Hematopoietic multipotent progenitor cell (in vitro differentiated cells): Measurements from ENCODE around the gene FAM222A. TPM values are rescaled to one million over a fixed set of nuclear protein-coding genes. Genes with fewer than 3 reads are reported as not detected.
A peak's percentile ranks its signal among the peaks of the same experiment; 100 is the strongest.

Experiments used
- DNase-seq, 3 donors: peaks; one replicate each; pipeline ENCODE4 v3.0.0-alpha.2; 2011 to 2015; ENCODE audit warnings: low read depth in 2 of 3, low spot score in 2 of 3
- total RNA-seq: library from RNA; depleted of rRNA; stranded (reverse); fragments of >200 nt; gene quantifications from one replicate; pipeline ENCODE4 v1.2.3, GENCODE V29; 2012

Gene FAM222A
- total RNA-seq, 1 donor: 0.81 TPM

DNA sequence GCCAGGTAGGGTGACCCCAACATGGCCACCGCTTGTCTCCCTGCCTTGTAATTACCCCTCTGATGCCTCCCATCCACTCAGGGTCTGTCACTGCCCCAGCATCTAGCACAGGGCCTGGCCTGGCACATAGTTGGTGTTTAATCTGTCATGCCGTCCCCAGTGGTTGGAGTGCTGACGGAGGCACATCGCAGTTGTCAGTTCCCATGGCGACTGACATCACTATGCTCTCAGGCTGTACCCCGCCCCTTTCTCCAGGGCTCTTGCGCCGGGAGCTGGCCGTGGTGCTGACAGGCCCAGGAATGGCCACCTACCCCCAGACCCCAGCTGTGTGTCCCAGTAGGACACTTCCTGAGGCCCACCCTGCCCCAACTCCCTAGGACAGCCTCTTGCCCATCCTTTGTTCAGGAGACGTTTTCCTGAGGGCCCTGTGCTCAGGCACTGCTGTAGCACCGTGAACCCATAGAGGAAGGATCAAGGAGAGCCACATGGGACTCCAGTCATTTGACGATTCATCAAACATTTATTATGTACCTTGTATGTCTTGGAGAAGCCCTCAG lies 23.0 kb downstream of the FAM222A start:
- peak in 2 of 3 donors; percentile 55 to 67 for DNase-seq

DNA sequence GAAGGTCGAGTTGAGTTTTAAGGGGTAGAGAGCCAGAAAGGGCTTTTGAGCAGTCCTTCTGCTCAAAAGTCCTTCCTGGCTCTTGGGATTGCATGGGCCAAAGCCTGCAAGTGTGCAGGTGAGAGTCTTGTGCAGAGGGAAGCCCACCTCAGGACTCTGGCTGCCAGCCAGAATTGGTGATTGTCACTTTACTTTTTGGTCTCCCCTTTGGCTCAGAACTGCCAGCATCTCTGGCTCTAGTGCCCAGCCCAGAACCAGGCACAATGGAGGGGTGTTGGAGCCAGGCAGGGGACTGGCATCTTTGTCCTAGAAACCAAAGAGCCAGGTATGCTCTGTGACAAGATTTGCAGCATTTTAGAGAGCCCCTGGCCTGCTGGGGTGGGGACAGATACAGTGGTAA lies 23.5 kb downstream of the FAM222A start:
- no peak for DNase-seq

DNA sequence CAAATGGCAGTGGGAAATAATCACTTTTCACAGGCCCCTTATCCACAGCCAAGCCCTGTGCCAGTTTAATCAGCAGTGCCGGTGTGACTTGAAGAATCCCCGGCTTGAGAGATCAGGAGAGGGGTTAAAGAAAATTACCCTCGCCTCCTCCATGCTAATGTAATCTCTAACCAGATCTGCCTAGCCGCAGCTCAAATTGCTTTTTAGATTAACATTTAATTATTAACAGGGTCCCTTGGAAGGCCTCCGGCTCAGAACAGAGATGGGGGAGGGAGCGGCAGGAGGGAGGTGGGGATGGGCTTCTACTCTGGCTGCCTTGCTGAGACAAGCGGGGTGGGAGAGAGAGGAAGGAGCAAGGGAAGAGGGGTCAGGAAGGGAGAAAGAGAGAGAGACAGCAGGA lies 24.0 kb downstream of the FAM222A start:
- no peak for DNase-seq

DNA sequence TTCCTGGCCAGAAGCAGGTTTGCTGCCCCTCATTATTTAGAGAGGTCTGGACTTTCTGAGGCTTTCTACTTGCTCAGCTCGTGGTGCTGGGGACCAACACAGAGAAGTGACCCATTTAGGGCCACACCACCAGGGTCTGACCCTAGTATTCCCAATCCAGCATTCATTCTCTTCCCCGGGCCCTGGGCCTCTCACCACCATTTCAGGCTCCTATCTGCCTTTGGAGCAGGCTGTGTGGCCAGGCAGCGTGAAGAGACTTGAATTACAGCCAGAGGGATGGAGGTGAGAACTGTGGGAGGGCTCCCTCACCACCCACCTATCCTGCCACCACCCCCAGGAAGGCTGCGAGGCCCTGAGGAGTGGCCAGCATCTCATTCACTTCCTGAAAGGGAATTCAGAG lies 24.6 kb downstream of the FAM222A start:
- DNase-seq: no peak

DNA sequence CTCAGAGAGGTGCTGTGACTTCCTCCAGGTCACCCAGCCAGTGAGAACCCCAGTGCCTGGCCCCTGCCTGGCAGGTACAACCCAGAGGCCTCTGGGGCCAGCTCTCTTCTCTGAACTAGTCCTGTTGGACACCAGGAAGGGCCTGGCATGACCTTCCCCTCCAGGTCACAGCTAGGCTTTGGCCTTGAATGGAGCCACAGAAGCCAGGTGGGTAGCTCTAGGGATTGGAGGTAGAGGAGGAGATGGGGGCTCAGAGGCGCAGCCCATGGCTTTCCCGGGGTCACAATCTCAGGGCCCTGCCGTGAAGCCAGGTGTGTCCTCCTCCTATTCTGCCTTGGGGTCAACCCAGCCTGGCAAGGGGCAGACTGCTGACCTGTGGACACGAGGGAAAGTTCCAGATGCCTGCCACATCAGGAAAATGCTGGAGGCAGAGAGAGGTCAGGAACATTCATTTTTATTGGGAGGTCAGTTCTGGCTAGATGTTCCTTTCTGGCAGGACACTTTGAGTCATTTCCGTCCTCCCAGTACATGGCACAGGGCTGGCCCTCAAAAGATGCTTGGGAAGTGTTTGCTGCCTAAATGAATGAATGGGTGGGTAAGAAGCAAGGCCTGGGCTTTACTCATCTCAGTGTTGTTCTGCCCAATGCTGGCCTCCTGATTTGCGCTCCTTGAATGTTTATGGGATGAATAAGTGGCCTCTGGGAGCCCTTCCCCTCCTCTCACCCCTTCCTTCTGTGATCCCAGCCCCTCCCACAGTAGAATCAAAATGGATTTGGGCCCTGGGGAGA lies 25.4 kb downstream of the FAM222A start:
- no peak for DNase-seq

DNA sequence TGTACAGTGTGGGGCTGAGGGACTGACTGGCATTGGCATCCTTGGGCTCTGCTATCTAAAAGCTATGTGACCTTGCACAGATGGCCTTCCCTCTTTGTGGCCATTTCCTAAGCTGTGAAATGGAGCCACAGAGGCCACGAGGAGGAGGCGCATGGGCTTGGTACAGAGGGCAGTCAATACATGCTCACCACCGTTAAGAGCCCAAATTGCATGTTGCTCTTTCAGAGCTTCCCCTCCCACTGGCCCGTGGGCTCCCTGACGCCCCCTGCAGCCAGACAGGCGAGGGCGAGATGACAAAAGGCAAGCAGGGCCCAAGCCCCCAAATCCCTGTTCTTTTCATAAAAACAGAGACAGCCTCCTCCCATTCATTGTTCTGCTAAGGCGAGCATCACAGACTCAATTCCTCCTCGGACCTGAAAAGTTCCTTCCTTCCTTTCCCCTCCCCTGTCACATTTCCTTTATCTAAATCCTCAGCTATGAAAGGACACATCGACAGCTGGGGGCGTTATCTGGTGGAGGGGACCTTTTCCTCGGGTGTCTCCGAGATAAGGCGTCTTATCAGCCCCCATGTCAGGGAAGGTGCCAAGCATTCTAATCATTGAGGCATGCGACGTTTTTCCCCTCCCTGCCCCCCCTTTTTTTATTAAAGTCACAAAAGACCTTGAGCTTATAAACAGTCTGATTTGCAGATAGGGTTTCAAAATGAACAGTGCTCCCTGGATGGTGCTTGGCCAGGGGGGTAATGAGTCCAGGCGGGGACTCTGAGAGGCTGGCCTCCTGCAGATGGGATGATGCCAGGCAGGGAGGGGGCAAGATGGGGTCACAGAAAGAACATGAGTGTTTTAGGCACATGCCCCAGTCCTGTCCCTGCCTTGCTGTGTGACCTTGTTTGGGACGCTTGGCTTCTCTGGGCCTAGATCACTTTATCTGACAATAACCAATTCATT lies 26.4 kb downstream of the FAM222A start:
- peak in 1 of 3 donors; percentile 40 for DNase-seq

DNA sequence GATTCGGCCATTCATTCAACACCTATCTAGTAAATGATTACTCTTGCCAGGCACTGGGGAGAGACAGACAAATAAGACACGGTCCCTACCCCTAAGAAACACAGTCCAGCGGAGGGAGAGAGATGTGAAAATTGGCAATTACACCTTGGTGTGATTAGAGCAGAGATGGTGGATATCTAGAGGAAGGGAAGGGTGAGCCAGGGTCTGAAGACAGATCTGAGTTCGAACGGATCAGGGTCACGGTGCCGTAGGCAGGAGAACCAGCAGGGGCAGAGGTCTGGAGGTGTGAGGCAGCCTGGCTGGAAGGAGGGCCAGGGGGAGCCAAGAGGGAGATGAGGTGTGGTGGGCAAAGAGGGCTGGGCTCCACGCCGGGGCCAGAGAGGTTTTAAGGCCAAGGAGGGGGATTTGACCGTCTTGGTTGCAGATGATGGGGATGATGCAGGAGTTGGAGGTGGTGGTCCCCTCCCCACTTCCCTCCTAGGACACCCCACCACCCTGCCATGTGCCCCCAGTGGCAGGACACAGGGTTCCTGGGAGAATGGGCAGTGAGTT lies 27.1 kb downstream of the FAM222A start:
- no peak for DNase-seq

DNA sequence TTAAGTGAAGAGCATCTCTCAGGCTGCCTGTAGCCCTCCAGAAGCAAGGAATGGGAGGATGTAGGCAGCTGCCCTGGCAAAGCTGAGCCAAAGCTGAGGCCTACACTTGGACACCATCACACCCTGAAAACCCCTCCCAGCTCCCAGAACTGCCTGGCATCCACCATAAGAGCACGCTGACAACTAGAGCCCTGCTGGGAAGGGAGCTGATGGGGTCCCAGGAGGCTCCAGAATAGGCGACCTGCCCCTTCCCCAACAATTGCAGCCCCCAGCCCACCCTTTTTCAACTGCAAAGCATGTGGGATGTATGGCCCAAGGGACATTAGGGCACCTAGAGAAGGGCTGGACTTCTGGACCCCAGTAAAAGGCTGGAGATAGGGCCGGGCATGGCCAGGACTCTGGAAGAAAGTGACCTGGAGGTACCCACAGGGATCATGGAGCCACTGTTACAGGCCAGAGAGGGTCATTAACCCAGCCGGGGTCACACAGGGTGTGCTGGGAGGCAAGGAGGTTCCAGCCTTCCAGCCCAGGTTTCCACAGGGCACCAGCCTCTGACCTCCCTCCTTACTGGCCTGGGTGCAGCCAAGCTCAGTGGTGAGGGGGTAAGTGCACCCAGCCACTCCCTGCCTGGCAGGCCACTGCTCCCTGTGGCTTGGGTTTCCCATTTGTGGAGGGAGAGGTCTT lies 27.8 kb downstream of the FAM222A start:
- DNase-seq: no peak

DNA sequence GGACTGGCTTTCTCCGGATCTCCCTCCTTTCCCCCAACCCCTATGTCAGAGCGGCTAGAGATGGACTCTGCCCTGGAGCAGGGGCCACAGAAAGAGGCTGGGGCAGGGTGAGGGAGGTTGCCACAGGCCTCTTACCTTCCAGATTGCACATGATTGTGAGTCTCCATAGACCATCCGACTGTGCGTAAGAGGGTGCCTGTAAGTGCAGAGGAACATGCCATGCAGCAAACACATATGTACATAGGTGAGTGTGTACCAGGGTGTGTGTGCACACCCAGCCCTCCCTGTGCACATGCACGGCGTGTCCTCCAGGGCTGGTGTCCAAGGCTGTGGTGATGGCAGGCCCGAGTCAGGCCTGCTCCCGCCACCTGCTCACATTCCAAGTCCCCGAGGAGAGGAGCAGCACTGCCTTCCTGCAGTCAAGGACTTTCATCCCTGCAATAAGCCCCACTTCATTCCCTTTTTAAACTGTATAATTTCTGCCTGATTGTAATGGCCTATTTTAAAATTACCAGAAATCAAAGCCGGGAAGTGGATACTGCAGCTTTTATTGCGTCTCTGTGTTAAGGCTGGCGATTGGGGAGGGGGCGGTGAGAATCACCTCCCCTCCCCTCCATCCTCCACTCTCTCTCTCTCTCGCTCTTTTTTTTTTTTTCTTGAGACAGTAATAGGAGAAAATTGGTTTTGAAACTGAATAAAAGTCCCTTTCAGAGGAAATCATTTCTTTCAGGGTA lies 28.5 kb downstream of the FAM222A start:
- DNase-seq: no peak

DNA sequence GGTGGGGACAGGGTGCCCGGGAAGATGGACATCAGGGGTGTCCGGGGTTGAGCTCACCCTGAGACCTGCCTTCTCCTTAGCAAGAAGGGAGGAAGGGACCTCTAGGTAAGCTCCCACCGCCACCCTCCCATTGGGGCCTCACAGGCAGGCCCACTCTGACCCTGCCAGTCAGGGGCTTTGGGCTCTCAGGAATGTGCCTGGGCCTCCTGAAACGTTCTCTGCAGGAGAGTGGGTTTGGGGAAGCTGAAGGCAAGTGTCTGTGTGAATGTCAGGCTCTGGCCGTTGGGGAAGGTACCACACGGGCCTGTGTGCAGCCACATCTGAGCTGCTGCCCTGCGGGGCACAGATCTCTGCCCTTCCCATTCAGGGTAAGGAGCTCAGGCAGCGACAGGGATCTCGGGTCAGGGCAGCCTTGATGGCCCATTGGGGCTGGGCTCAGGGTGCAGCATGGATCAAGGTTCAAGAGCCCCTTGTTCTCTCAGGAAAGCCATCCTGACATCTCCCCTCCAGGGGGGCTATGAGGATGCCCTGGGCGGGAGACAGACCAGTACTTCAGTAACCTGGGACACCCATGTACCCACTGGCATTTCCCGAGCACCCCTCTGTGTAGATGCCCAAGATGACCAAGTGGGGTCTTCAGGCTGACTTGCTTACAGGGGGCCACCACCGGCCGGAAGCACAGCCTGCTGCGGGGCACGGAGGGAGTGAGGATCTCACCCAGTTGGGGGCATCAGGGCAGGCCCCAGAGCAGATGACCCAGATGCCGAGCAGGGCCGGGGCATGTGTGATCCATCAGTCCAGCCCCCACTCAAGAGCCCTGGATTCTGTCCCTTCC lies 29.7 kb downstream of the FAM222A start:
- no peak for DNase-seq

DNA sequence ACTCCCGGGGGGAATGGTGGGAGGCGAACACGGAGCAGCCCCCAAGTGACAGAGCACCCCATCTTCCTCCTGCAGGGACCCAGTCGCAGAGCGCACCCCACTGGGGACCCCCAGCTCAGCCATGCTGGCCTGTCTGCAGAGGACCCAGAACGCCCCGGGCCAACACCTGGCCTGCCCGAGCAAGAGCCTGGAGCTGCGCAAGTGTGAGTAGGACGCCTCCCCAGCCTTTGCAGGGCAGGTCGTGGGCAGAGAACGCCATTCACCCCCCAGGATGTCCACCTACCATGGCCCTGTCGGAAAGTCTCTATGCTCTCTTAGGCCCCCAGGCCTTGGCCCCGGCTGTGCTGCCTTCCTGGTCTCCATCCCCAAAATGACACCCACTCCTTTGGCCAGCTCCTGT lies 30.4 kb downstream of the FAM222A start:
- no peak for DNase-seq

DNA sequence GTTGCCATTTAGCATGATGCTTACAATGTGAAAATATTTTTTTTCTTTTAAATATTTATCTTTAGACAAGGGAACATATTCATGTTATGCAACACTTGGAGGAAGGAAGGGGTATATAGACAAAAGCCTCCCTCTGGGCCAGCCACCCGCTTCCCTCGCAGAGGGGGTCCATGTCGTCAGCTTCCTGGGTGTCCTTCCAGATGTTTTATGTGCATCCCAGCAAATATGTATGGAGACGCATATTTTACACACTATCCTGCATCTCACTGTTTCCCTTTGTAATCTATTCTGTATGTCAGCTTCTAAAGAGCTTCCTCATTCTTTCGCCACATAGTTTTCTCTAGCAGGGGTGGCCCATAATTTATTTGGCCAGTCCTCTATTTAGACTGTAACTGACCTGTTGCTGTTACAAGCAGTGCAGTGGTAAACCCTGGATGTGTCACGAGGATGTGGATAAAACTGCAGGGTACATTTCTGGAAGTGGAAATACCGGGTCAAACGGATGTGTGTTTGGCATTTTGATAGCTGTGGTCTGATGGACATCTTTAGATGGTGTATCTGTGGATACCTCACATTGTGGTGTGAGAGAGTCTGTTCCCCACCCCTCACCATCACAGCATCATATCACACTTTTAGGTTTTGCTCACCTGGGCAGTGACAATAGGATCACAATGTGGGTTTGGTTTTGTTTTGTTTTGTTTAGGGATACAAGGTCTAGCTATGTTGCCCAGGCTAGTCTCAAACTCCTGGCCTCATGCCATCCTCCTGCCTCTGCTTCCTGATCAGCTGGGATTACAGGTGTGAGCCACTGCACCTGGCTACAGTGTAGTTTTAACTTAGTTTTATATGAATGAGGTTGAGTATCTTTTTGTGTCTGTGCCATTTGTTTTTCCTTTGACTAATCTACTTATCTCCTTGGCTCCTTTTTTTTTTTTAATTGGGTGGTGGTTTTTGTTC lies 31.6 kb downstream of the FAM222A start:
- no peak for DNase-seq

DNA sequence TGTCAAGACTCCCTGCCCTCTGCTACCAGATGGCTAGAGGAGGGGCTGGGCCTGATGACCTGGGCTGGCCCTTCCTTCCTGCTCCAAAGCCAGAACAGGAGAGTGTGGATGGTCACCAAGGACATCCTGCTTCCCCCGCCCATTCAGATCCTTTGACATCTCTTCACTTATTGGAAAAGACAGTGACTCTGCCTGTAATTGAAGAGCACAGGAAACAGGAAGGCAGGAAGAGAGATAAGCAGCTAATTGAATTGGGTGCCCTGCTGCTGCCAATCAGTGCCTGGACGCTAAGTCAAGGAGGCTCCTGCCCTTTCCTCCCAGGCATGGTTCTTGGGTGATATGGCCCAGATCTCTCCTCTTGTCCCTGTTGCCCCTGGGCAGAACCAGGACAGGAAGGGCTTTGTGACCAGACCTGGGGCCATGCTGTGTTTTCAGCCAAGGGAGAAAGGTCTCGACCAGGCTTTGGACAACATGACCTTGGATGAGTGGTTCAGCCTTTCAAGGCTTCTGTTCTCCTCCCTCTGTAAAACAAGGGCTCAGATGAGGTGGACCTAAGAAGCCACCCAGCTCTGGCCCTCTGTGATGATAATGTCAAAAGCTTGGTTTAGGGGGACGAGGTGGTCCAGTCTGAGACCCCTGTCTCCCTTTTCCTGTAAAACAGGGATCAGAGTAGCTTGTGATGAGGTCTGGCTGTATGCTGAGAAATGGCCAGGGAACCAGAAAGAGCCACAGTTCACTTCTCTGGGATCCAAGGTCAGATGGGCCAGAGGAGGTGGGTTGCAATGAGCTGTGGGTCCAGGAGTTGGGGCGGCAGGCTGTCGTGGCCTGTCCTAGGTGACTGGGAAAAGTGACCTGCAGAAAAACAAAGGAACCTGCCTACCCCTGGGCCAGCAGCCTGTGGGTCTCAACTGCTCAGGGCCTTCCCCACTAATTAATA lies 38.8 kb downstream of the FAM222A start:
- no peak for DNase-seq

DNA sequence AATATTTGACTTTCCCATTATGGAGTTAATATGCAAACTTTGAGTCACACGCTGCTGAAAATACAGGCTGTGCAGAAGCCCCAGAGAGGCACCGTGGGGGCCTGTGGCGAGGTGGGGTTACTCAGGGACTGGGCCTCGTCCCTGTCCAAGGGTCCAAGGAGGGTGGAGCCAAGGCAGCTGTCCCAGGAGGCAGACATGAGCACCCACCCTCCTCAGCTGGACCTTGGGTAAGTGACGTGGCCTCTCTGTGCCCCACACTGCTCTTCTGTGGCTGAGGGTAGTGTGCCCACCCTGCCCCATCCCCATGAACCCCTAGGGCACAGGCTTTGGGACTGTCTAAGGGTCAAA lies 39.4 kb downstream of the FAM222A start:
- DNase-seq: no peak

DNA sequence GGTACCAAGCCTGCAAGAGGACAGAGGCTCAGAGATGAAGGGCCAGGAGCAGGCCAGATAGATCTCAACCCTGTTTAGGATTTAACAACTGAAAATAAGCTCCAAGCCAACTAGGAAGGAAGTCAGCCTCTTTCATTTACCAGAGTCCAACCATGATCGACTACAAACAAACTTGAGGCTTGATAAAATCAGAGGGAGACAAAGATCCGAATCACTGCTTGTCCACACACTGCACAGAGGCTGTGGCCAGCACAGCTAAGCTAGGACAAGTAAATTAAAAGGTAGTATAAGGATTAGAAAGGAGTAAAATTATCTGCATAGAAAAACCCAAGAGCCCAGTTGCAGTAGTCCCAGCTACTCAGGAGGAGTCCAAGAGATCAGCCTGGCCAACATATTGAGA lies 40.3 kb downstream of the FAM222A start:
- no peak for DNase-seq

DNA sequence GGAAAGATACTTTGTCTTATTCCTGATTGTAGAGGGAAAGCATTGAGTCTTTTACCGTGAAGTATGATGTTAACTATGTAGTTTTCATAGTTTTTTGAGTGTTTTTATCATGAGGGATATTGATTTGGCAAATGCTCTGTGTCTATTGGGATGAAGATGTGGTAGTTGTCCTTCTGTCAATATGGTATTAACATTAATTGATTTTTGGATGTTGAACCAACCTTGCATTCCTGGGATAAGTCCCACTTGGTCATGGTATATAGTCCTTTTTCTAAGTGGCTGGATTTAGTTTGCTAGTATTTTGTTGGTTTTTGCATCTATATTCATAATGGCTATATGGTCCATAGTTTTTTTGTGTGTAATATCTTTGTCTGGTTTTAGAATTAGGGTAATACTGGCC lies 42.8 kb downstream of the FAM222A start:
- DNase-seq: no peak

DNA sequence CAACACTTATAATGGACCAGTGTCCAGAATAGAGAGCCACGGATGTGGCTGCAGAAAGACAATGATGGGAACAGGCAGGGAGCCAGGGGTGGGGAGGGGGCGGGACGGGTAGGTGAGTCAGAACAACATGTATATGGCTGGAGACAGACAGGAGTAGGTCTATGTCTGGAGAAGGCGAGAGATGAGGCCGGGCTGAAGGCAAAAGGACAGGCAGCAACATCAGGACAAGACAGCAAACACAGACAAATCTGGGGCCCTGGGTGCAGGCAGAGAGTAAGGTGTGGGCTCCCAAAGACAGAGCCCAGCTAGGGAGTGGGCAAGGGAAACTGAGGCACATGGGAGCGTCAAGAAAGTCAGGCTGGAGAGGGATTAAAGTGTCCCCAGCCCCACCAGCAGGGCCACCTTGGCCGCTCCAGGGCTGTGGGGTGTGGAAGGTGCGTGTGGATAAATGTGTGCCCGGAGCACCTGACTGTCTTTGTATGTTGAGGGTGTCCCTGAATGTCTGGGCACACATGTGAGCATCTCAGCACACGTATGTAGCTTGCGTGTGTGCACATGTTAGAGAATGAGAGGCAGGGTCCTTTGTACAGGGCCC lies 44.1 kb downstream of the FAM222A start:
- no peak for DNase-seq
